HL-60/S4 treated with phorbol 12-myristate 13-acetate at 8.2 ng/mL for 4 days and 3 days (cell line): ENCODE results near the gene LY6G6D.

Experiments
- in situ Hi-C: fragments of 300-500 bp; cut with MboI; formaldehyde crosslinking; loops from 2 replicates; pipeline ENCODE4 v1.15.0; 2022; ENCODE audit warnings: low sequenced_read_pairs

LY6G6D gene

GRCh38 chr6:31734247-31734820 is 19.2 kb downstream of the LY6G6D start:
- in situ Hi-C loops, result no loop called here

- in situ Hi-C loops, result no loop called here
Measured at GRCh38 chr6:31734821-31735406, 19.8 kb downstream of the LY6G6D start.

GRCh38 chr6:31736021-31736767 is 21.0 kb downstream of the LY6G6D start, which contains the start of gene CLIC1:
Gene CLIC1 (minus strand): TSS chr6:31736530. CDS start chr6:31736300, 230 bp downstream.
- in situ Hi-C loops, result no loop called here

- in situ Hi-C loops, result no loop called here
Measured at GRCh38 chr6:31736768-31737314, 21.7 kb downstream of the LY6G6D start.

GRCh38 chr6:31737315-31737990 is 22.3 kb downstream of the LY6G6D start:
- in situ Hi-C loops, result no loop called here

- in situ Hi-C loops, result no loop called here
Measured at GRCh38 chr6:31737991-31738979, 23.1 kb downstream of the LY6G6D start.

- in situ Hi-C loops, result no loop called here
Measured at GRCh38 chr6:31739639-31740396, 24.7 kb downstream of the LY6G6D start, which contains the start of gene MSH5. Gene MSH5 (plus strand): TSS chr6:31740005. CDS start chr6:31740467, 462 bp downstream.

- in situ Hi-C loops, result no loop called here
Measured at GRCh38 chr6:31740397-31741223, 25.5 kb downstream of the LY6G6D start.

GRCh38 chr6:31741815-31742214 is 26.7 kb downstream of the LY6G6D start:
- in situ Hi-C loops, result no loop called here

GRCh38 chr6:31742894-31743293 is 27.7 kb downstream of the LY6G6D start:
- in situ Hi-C loops, result no loop called here

GRCh38 chr6:31744422-31744821 is 29.3 kb downstream of the LY6G6D start:
- in situ Hi-C loops, result no loop called here

GRCh38 chr6:31749301-31750036 is 34.3 kb downstream of the LY6G6D start:
- in situ Hi-C loops, result no loop called here

GRCh38 chr6:31750411-31751022 is 35.4 kb downstream of the LY6G6D start:
- in situ Hi-C loops, result no loop called here

- in situ Hi-C loops, result no loop called here
Measured at GRCh38 chr6:31752739-31753319, 37.7 kb downstream of the LY6G6D start.

- in situ Hi-C loops, result no loop called here
Measured at GRCh38 chr6:31758281-31758680, 43.1 kb downstream of the LY6G6D start.

- in situ Hi-C loops, result loop anchor here (10.0 kb wide), 1 partner anchor 76 kb away; the partner anchor contains the start of gene LY6G5C
Measured at GRCh38 chr6:31760790-31761189, 45.6 kb downstream of the LY6G6D start.

- in situ Hi-C loops, result loop anchor here (10.0 kb wide), 1 partner anchor 77 kb away; the partner anchor contains the start of gene LY6G5C
Measured at GRCh38 chr6:31761343-31761742, 46.2 kb downstream of the LY6G6D start.
